ENCODE data around the gene DHX30. TPM values are rescaled to one million over a fixed set of nuclear protein-coding genes. Genes with fewer than 3 reads are reported as not detected.

Gene DHX30
- total and polyA plus RNA-seq, 9 of the 15 experiments (the other 6 are each of a cell fraction or from before 2014, with no cell fraction given) = 12.3 to 158 (median 79.0) TPM

GRCh38 chr3:47874913-47875312 lies 72.0 kb downstream of the DHX30 start:
- H3K27ac ChIP-seq (ENCODE audit: extremely low read depth, low read depth, low read length) = no peak overlapping the region
- H3K4me3 ChIP-seq = no peak overlapping the region
- 30% methylated on average over 1 of the region's 1 CpG for WGBS (ENCODE audit: insufficient coverage, low coverage, missing lambda C conversion rate)
- no peak overlapping the region for H3K4me2 ChIP-seq (ENCODE audit: insufficient read depth, low read length)
- no peak overlapping the region for H2AFZ ChIP-seq (ENCODE audit: low read depth, low read length)
- BruUV-seq (replicated peaks) = no TSS peak
- peaks cover 8% of the 10 kb centered on the region for H3K9me1 ChIP-seq (ENCODE audit: control insufficient read depth, insufficient read depth, low read length)
- TF ChIP-seq ZNF184 (CRISPR knock-in tag; IDR thresholded peaks at IDR 0.05) = no peak
- peaks cover 13 to 21% of the 10 kb centered on the region in 2 experiments; a peak in 4 of 5 replicates for H3K4me1 ChIP-seq (replicated peaks in 1 of 2; ENCODE audit: control insufficient read depth in 2 of 2, insufficient read depth in 2 of 2, low read length in 2 of 2)
- no peaks in the 10 kb centered on the region; the same call in 1 of the 2 replicates for H4K20me1 ChIP-seq (replicated peaks; ENCODE audit: control insufficient read depth, insufficient read depth, low read length)
- intact Hi-C loops (cut with micrococcal nuclease) (no loop called here), in situ Hi-C loops (cut with MboI) (no loop called here)
- no peak for ATAC-seq
- H3K9ac ChIP-seq (ENCODE audit: insufficient read depth in 1 of 2, low read depth in 2 of 2, low read length in 2 of 2) = no peak overlapping the region
- no peaks in the 10 kb centered on the region for H3K9me3 ChIP-seq (replicated peaks; ENCODE audit: control insufficient read depth, insufficient read depth, low read depth, low read length)
- ChIA-PET POLR2A (no interaction called here), CTCF (ENCODE audit: low intra/inter-chr PET ratio) (no interaction called here)
- no peaks in the 10 kb centered on the region for H3K27me3 ChIP-seq (ENCODE audit: control insufficient read depth in 2 of 2, insufficient read depth in 2 of 2, low read length in 2 of 2)
- H3K36me3 ChIP-seq (ENCODE audit: control insufficient read depth, insufficient read depth, low read length) = peaks cover 41% of the 10 kb centered on the region
- no peak for FAIRE-seq
- DNase-seq (ENCODE audit: extremely low read depth in 1 of 4, low spot score in 3 of 4) = no peak
- no peaks in the 10 kb centered on the region for H3K79me2 ChIP-seq (ENCODE audit: control insufficient read depth, insufficient read depth, low read length)

DNA sequence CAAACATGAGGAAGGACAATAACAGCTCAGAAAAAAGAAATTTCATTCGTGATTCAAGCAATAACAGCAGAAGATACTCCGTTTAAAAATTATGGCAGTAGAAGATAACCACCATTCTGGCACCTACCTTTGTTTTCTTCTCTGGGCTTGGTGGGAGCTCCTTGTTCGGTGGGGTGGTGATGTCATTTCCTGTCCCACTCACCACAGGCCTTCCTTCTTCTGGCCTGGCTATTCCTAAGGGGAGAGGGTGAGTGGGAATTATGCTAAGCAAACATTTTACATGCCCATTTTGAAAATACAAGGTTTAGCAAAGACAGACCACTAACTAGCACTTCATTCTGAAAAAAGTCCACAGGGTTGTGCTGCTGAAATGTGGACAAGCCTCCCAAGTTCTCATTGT lies 74.4 kb downstream of the DHX30 start:
- Histone ChIP-seq H3K4me3 (no peak overlapping the region), H3K9me3 (replicated peaks; ENCODE audit: control insufficient read depth, insufficient read depth, low read depth, low read length) (no peaks in the 10 kb centered on the region), H3K36me3 (ENCODE audit: control insufficient read depth, insufficient read depth, low read length) (peaks cover 26% of the 10 kb centered on the region; the same call in 2 of the 3 replicates), H3K79me2 (ENCODE audit: control insufficient read depth, insufficient read depth, low read length) (no peaks in the 10 kb centered on the region), H3K4me1 (replicated peaks in 1 of 2; ENCODE audit: control insufficient read depth in 2 of 2, insufficient read depth in 2 of 2, low read length in 2 of 2) (peaks cover 0 to 1% of the 10 kb centered on the region in 2 experiments; a peak in 3 of 5 replicates), H3K4me2 (ENCODE audit: insufficient read depth, low read length) (no peak overlapping the region), H3K9ac (ENCODE audit: insufficient read depth in 1 of 2, low read depth in 2 of 2, low read length in 2 of 2) (no peak overlapping the region), H3K27ac (ENCODE audit: extremely low read depth, low read depth, low read length) (no peak overlapping the region), H2AFZ (ENCODE audit: low read depth, low read length) (no peak overlapping the region), H3K27me3 (ENCODE audit: control insufficient read depth in 2 of 2, insufficient read depth in 2 of 2, low read length in 2 of 2) (no peaks in the 10 kb centered on the region), H4K20me1 (replicated peaks; ENCODE audit: control insufficient read depth, insufficient read depth, low read length) (no peaks in the 10 kb centered on the region), H3K9me1 (ENCODE audit: control insufficient read depth, insufficient read depth, low read length) (no peaks in the 10 kb centered on the region)
- DNase-seq (ENCODE audit: extremely low read depth in 1 of 4, low spot score in 3 of 4) (no peak), FAIRE-seq (no peak), ATAC-seq (no peak)
- POLR2A ChIA-PET = interaction anchor here (0.7 to 1.4 kb wide), 3 partner anchors 11 to 1081 kb away, joined by 3 to 4 read pairs (median 3); no protein-coding TSS in a partner anchor
- TF ChIP-seq, protein P1, sequence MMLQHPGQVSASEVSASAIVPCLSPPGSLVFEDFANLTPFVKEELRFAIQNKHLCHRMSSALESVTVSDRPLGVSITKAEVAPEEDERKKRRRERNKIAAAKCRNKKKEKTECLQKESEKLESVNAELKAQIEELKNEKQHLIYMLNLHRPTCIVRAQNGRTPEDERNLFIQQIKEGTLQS (IDR thresholded peaks at IDR 0.05) = 0 out of 2 replicates have a peak, but pooled peaks have one; percentile 37
- TF ChIP-seq, protein P1 (CRISPR knock-in tag; conservative IDR thresholded peaks at IDR 0.05) = no peak
- no peak for TF ChIP-seq ZNF354B (CRISPR knock-in tag; IDR thresholded peaks at IDR 0.05)
- CTCF ChIA-PET (ENCODE audit: low intra/inter-chr PET ratio) = no interaction called here
- in situ Hi-C loops (cut with MboI) (no loop called here), intact Hi-C loops (cut with micrococcal nuclease) (no loop called here)
- 70% methylated on average over 3 of the region's 3 CpGs for WGBS (ENCODE audit: insufficient coverage, low coverage, missing lambda C conversion rate)
- BruUV-seq (replicated peaks) = no TSS peak
